ENCODE results near the gene CDH4.

- TF ChIP-seq CTCF (IDR thresholded peaks at IDR 0.05; ENCODE audit: extremely low read depth in 1 of 2, insufficient read depth in 1 of 2, low read depth in 1 of 2, low read length in 2 of 2): no peak
- no peak for TF ChIP-seq POLR2A (IDR thresholded peaks at IDR 0.05; ENCODE audit: low read depth, low read length)
Measured at GRCh38 chr20:61529354-61529753, 277.3 kb downstream of the CDH4 start.

Measured in endothelial cell of umbilical vein (primary cell).